ENCODE data around the gene S100A12. TPM values are rescaled to one million over a fixed set of nuclear protein-coding genes. Genes with fewer than 3 reads are reported as not detected.

Gene S100A12
- total RNA-seq, 1 donor from 2014 or later = not detected

DNA sequence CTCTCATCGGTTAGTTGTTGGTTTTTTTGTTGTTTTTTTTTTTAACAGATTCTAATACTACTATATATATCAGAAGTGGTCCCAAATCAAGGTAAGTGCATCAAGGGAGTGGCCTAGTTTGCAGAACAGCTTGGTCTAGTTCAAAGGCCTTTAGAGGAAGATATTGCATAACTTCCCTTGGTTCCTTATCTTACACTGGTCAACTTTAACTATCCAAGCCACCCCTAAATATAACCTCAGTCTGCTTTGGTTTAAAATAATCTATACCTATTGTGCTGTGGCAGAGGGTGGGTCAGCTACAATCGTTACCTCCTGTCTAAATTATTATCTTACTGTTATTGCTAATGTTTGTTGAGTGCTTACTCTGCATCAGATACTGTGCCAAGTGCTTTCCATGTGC is 6.9 kb downstream of the S100A12 start:
- intact Hi-C loops (cut with micrococcal nuclease) = no loop called here

DNA sequence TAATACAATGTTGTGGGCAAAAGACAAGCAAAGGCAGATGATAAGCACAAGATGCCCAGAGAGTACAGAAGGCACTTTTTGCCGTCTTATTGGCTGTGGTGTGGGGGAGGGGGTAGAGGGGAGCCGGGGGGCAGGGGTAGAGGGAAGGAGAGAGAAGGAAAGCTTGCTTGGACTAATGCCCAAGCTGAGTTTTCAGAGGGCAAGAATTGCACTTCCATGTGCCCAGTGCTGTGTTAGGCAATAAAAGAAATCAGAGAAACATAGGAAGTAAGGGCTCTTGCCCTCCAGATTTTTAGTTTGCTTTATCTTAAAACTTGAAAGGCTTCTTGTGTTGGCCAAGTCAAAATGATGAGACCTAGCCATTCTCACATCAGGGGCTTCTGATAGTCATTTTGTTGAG is 8.3 kb downstream of the S100A12 start:
- intact Hi-C loops (cut with micrococcal nuclease) = no loop called here

DNA sequence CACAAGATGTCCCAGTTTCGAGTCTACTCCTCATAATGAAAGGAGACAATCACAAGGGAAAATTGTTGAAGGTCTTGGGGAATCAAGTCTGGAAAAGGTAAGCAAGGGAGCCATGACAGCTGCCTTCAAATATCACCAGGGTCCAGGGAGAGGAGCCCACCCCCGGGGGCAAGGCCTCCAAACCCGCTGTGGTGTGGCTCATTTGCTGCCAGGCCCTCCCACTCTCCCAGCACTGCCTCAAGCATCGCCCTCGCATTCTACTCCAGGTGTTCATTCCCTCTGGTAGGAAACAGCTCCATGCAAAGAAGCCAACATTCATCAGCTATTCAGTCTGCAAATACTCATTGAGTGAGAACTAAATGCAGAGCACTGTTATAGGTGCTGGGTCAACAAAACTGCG is 9.2 kb downstream of the S100A12 start:
- intact Hi-C loops (cut with micrococcal nuclease) = no loop called here

DNA sequence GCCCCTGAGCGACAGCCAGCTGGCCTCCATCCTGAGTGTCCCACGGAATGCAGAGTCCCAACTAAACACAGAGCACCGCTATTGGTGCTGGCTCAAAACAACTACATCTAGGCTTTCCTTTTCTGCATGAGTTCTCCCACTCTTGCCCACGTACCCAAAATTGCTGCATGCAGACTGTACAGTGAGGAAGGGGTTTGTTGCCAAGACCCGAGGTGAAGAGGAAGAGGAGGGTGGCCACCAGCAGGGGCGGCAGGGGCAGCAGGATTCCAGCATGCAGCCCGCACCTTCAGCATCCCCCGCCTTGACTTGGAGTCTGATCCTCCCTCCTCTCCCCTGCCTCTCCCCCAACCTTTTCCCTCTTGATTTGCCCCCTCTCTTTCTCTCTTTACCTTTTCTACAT is 9.7 kb downstream of the S100A12 start:
- intact Hi-C loops (cut with micrococcal nuclease) = no loop called here

DNA sequence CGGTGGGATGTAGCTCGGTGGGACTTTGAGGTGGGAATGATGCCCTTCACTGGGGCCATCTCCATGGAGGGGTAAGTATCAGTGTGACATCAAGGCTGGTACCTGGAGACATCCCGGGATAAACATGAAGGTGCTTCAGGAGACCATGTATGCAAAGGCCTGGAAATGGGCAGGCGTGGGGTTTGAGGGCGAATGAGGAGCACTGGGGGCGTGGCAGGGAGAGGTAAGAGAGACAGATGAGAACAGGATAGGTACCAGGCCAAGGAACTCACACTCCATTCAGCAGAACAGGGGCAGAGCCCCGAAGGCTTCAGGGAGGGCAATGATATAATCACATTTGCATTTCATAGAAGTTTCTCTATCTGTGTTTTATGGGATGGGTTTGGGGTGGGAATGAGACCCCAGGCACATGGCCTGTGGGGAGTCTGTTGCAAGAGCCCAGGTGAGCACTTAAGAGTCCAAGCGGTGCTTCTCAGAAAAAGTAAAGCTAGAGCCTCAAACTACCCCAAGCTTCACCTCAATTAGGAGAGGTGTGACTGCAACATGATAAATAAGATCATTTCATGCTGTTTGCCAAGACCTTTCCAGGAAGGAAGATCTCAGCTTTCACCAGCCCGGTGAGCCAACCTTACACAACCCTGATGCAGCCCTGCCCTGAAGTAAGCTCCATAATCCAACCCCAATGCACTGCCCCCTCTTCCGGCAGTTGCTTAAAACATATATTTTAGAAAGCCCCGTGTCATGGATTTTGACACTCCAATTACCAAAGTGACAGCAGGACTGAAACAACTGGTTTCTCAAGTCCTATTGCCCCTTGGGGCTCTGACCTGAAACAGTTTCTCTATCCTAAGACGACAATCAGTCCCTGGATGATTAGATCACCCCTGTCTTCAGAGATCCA is 10.4 kb downstream of the S100A12 start:
- intact Hi-C loops (cut with micrococcal nuclease) = no loop called here

DNA sequence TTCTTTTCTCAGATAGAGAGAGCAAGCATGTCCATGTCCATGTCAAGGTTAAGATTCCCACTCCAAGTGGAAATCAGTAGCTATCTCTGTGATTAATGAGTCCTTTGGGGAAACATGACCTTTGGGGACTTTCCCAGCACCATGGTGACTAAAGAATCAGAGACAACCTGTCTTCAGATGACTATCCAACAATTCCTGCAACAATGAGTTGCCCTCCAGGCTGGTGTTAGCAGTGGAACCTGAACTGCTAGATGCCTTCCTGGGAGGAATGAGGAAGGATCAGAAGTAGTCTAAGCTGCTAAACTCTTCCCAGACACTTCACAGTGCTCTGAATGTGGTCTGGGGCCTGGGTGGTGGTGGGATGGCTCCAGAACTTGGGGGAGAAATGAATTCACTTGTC is 11.3 kb downstream of the S100A12 start:
- intact Hi-C loops (cut with micrococcal nuclease) = no loop called here

DNA sequence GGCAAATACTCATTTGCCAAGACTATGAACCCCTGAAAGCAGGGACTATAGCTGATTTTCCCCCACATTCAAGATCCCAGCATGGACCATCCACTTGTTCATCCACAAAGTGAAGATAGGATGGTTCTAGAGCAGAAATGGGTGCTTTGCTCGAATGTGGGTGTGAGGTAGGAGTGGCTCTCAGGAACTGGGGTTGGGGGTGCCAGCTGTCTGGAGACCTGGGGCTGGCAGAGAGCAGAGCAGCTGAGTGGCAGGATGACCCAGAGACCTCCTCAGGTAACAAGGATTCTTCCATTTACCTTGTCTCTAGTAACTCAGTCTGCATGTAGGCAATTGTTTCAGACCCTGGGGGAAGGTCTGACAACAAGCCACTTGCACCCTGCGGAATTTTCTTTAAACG is 11.8 kb downstream of the S100A12 start:
- intact Hi-C loops (cut with micrococcal nuclease) = no loop called here

DNA sequence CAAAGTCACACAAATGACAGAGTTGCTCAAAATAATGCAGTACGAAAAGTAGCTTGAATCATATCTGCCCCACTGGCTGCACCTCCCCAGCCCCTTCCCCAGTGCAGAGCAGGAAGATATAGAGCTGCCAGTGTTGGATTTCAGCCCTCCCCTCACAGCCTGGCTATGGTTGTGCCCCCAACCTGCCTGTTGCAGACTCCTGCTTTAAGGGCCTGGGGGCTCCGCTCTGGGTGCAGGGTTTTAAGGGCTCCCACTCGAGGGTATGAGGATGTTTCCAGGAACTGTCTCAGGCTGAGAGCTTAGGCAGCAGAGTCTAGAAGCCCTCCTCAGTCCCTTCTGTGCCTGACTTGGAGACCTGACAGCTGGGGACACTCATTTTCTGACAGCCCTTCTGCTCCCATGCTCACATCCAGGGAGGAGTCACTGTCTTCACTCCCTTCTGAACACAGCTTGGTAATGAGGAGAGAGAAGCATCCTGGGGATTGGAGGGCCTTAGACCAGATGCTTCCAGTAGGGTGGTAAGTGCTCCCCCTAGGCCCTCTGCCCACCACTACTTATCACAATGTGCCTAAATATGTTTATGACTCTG is 13.1 kb downstream of the S100A12 start:
- intact Hi-C loops (cut with micrococcal nuclease) = no loop called here

DNA sequence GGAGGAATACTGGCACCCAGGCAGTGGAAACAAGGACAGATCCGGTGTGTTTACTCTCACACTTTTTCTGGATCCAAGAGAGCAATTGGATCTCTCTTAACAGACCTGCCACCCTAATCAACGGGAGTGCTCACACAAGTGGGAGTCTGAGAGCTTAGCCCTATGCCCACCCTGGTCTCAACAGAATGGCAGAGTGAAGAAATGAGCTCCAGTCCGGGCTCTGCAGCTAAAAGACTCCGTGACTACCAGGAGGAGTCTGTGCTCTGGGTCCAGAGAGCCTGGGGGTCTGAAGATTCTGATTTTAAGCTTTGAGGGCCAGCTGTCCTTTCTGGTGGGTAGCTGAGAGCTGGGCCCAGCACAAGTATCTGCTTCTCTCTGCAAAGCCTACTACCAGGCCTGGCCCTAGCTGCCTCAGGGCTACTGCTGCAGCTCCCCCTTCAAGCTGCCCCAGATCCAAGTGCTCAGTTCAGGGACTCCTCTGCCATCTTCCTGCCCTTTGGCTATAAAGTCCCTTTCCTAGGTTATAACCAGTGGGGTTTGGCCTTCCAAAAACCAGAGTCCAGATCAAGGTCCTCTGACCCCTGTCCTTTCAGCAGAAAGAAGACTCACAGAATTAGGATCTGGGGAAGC is 13.8 kb downstream of the S100A12 start:
- intact Hi-C loops (cut with micrococcal nuclease) = no loop called here

DNA sequence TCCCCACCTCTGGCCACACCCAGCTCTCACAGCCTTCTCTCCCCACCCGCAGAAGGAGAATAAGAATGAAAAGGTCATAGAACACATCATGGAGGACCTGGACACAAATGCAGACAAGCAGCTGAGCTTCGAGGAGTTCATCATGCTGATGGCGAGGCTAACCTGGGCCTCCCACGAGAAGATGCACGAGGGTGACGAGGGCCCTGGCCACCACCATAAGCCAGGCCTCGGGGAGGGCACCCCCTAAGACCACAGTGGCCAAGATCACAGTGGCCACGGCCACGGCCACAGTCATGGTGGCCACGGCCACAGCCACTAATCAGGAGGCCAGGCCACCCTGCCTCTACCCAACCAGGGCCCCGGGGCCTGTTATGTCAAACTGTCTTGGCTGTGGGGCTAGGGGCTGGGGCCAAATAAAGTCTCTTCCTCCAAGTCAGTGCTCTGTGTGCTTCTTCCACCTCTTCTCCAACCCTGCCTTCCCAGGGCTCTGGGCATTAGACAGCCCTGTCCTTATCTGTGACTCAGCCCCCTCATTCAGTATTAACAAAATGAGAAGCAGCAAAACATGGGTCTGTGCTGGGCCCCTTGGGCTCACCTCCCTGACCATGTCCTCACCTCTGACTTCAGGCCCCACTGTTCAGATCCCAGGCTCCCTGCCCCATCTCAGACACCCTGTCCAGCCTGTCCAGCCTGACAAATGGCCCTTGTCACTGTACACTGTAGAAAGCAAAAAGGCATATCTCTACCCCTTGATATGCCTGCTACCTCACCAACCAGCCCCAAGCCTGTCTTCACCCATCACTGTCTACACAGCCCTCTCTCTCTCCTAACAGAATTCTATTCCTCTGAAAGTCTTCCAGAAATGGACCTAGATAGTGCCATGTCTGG is 14.6 kb downstream of the S100A12 start:
- intact Hi-C loops (cut with micrococcal nuclease) = no loop called here

DNA sequence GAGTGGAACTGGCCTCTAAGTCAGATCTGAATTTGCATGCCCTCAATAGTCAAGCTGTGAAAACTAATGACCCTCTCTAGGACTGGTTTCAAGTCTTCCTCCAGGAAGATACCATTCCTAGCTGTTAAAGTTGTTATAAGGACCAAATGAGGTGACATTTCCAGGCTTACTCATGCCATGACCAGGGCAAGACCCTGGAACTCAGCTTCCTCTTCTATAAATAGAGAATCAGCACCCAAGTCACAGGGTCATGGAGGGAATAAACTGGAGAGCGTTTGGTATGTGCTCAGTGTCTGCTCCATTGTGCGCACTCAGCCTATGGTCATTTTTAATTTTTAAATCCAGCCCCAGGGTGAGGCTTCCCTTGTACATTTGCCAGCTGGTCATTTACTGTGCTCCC is 15.2 kb downstream of the S100A12 start:
- intact Hi-C loops (cut with micrococcal nuclease) = no loop called here

DNA sequence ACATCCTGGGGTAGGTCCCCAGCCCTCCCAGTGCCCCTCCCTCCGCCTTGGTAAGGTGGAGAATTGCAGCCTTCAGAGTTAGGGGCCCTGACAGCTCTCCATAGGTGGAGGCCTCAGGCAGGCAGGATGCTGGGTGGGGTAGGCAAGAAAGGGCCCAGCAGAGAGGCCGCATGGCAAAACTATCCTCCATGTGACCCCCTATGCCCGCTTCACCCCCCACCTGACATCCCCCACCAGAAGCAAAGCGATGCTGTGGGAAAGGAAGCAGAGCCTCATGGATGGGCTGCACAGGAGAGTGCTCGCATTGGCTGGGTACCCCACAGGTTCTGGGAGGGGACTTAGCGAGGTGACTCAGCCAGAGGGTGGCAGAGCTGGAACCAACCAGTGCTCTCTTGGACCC is 16.2 kb downstream of the S100A12 start:
- intact Hi-C loops (cut with micrococcal nuclease) = no loop called here

DNA sequence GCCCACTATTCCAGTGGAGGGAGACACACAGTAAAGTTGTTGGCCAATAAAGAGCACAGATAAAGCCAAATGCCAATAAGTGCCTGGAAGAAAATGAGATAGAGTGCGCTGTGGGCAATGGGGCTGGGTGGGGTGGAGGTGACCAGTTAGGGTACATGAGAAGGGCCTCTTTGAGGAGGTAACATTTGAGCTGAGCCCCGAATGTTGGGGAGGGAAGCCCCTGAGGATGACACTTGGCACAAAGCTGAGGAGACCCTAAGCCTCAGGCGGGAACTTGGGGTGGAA is 16.8 kb downstream of the S100A12 start:
- intact Hi-C loops (cut with micrococcal nuclease) = no loop called here

DNA sequence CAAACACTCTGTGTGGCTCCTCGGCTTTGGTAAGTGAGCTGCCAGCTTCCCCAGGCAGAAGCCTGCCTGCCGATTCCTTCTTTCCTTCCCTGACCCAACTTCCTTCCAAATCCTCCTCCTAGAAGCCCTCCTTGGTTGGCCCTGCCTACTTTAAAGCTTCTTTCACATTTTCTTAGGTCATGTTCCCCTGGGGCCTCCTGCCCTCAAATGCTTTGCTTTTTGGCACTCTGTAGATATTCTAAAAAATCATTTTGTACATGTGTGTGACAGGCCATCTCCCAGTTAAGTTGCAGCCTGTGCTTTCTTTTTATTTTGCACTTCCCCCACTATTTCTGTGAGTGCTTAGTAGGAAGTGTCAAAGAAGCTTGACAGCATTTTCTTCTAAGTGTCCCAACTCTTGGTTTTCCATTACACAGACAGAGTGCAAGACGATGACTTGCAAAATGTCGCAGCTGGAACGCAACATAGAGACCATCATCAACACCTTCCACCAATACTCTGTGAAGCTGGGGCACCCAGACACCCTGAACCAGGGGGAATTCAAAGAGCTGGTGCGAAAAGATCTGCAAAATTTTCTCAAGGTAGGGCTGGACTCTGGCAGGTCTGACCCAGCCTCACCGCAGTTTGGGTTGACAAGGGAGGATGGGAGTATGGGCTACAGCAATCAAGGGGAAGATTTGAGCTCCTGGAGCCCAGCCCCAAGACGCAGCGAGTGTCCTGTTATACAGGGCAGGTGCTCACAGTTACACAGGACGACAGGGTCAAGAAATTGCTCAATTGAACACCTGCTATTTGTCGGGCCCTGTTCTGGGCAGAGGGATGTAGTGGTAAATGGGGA is 17.3 kb downstream of the S100A12 start, which contains the start of gene S100A9:
Gene S100A9, plus strand, starts transcription at position 2 of the 838 bp plus-strand sequence. Its CDS starts 430 bp downstream, at position 432.
- intact Hi-C loops (cut with micrococcal nuclease) = no loop called here

DNA sequence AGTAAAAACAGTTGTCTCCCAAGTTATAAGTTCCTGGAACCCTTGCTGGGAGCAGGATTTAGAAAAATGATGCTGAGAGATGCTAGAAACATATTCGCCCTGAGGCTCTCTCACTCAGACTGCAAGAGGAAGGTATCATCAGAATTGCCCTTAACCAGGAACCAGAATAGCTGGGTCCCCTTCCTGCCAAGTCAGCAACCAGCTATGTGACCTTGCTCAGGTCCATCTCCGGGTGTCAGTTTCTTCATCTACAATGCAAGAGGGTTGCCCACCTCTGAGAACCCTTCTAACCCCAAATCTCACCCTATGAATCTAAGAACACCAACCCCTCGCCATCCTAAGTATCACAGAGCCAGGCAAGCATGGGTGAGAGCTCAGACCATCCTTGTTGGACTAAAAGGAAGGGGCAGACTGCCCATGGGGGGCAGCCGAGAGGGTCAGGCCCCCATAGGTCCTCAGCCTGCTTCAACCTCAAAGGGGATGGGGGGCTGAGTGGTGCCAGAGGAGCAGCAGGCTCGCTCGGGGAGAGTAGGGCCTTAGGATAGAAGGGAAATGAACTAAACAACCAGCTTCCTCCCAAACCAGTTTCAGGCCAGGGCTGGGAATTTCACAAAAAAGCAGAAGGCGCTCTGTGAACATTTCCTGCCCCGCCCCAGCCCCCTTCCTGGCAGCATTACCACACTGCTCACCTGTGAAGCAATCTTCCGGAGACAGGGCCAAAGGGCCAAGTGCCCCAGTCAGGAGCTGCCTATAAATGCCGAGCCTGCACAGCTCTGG is 18.2 kb downstream of the S100A12 start:
- intact Hi-C loops (cut with micrococcal nuclease) = no loop called here

DNA sequence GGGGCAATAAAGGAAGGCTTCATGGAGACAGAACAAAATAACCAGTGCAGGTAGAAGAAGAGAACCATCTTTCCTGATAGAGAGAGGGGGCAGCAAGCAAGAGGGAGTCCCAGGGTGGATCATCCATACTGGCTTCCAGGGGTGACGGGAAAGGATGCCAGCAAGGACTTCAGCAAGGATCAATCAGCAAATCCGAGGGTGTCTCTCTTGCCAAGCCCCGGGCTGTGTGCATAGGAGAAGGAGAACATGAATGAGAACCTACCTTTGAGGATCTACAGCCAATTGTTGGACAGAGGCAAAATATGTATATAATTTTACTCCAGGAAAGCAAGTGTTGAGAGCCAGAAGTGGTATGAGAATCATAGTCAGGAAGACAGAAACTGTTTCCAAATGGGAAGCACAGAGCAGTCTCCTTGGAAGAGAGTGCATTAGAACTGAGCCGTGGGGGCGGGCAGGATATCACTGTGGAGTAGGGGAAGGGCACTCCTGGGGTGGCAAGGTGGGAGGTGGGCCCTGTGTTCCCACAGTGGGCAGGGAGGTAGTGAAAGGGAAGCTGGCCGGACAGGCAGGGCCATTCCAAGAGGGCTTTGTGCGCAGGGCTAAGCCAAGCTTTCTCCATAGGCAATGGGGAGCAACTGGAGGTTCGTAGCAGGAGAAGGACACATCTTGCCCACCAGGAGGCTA is 18.9 kb downstream of the S100A12 start:
- intact Hi-C loops (cut with micrococcal nuclease) = no loop called here

DNA sequence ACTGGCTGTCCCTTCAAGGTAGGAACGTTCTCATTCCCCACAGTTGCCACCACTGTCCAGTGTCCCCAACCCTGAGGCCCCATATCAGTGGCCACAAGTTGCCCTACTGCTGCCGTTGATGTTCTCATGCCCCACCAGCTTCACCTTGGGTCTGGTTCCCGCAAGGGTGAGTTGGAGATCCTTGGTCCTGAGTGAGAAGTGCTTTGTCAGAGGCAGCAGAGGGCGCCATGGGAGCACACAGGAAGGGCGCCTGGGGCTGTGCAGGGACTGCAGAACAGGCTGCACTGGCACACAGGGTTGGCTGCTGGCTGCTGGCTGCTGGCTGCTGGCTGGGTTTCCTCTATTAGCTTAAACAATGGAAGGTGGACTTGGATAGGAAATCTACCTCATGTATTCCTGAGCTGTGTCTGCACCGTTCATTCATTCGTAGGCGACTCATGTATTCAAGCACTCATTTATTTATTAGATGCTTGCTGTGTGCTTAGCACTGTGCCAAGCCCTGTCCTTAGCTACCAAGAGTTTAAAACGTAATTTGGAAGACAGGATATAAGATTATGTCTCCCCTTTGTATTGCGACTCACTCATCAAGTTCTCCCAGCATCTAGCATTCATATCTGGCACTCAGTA is 19.9 kb downstream of the S100A12 start:
- intact Hi-C loops (cut with micrococcal nuclease) = no loop called here

DNA sequence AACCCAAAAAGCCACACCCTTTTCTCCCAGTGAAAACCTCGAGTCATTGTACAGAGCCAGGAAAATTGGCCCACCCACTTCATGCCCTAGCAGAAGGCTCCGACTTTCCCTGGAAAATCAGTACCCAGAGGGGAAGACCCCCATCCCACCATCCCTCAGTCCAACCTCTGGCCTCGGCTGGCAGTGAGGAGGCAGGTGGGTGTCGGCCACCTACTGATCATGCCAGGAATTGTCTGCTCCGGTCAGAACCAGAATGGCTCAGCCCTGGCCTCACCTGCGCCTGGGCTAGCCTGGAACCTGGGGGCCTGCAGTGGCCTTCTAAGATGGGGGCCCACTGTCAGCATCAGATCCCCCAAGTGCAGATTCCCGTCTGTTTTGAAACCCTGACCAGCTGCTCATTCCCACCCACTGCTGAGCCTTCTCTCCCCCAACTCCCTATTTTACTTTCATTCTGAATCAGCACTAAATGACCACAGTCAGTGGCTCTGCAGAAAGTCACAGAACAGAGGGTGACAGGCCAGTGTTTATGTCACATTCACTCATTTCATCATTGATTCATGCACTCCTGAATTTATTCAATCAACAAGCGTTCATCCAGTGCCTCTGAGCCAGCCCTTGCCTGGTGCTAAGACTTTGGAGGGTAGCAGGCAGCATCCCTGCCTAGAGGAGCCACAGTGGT is 20.8 kb downstream of the S100A12 start:
- intact Hi-C loops (cut with micrococcal nuclease) = no loop called here
